GM12878 (cell line): ENCODE results near the gene TOMM5.

Source experiments
- CEBPB ChIP-seq, 2 experiments: fragments of 150-350 bp in 1 of 2; IDR thresholded peaks; 2 replicates each; pipeline ENCODE4 v1.6.1; 2012 to 2014; ENCODE audit warnings: low read depth in 2 of 2, low read length in 2 of 2, borderline replicate concordance in 1 of 2, inconsistent platforms in 1 of 2
- EP300 ChIP-seq, 2 experiments: fragments of 150-350 bp in 1 of 2; IDR thresholded peaks; 2 replicates each; pipeline ENCODE4 v1.6.1; 2011 to 2012; ENCODE audit warnings: low read depth in 2 of 2, low read length in 2 of 2, borderline replicate concordance in 1 of 2, improper control_type of control experiment in 1 of 2, inconsistent platforms in 1 of 2; ENCODE audit not compliant: control insufficient read depth in 1 of 2
- EZH2 ChIP-seq: IDR thresholded peaks from 2 replicates; pipeline ENCODE4 v1.6.1; 2012; ENCODE audit warnings: low read depth, mild to moderate bottlenecking, control low read depth, inconsistent platforms, low read length, borderline replicate concordance; ENCODE audit not compliant: control insufficient read depth
- MYC ChIP-seq: IDR thresholded peaks from 2 replicates; pipeline ENCODE4 v1.6.1; 2011; ENCODE audit warnings: mild to moderate bottlenecking, low read length, moderate library complexity, inconsistent platforms; ENCODE audit not compliant: insufficient read depth, insufficient replicate concordance, insufficient read length, severe bottlenecking
- POLR2A ChIP-seq: IDR thresholded peaks from 2 replicates; pipeline ENCODE4 v1.6.1; 2011; ENCODE audit warnings: low read depth, mild to moderate bottlenecking, low read length
- POLR2AphosphoS5 ChIP-seq: IDR thresholded peaks from 2 replicates; pipeline ENCODE4 v1.6.1; 2011; ENCODE audit warnings: mild to moderate bottlenecking, low read length, inconsistent platforms
- TAF1 ChIP-seq: IDR thresholded peaks from 2 replicates; pipeline ENCODE4 v1.6.1; 2011; ENCODE audit warnings: mild to moderate bottlenecking, low read depth, low read length, borderline replicate concordance
- ZSCAN29 ChIP-seq: fragments of 450-650 bp; IDR thresholded peaks from 2 replicates; pipeline ENCODE4 v1.6.1; 2017; ENCODE audit warnings: mild to moderate bottlenecking, moderate library complexity
- TF ChIP-seq, protein P1 (sequence below), 3 experiments: IDR thresholded peaks in 2 of 3; conservative IDR thresholded peaks in 1 of 3; 2 replicates each; pipeline ENCODE4 v1.5.1; 2011; ENCODE audit warnings: low read depth in 3 of 3, low read length in 3 of 3, mild to moderate bottlenecking in 3 of 3, control low read depth in 2 of 3, moderate library complexity in 2 of 3, inconsistent platforms in 1 of 3, mixed read lengths in 1 of 3; ENCODE audit not compliant: control insufficient read depth in 2 of 3, insufficient read depth in 1 of 3; ENCODE audit errors: extremely low read depth in 1 of 3

- TF ChIP-seq, protein P1, sequence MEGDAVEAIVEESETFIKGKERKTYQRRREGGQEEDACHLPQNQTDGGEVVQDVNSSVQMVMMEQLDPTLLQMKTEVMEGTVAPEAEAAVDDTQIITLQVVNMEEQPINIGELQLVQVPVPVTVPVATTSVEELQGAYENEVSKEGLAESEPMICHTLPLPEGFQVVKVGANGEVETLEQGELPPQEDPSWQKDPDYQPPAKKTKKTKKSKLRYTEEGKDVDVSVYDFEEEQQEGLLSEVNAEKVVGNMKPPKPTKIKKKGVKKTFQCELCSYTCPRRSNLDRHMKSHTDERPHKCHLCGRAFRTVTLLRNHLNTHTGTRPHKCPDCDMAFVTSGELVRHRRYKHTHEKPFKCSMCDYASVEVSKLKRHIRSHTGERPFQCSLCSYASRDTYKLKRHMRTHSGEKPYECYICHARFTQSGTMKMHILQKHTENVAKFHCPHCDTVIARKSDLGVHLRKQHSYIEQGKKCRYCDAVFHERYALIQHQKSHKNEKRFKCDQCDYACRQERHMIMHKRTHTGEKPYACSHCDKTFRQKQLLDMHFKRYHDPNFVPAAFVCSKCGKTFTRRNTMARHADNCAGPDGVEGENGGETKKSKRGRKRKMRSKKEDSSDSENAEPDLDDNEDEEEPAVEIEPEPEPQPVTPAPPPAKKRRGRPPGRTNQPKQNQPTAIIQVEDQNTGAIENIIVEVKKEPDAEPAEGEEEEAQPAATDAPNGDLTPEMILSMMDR (IDR thresholded peaks at IDR 0.05 in 2 of 3, conservative IDR thresholded peaks at IDR 0.05 in 1 of 3; ENCODE audit: control insufficient read depth in 2 of 3, extremely low read depth in 1 of 3, insufficient read depth in 1 of 3, low read depth in 3 of 3, low read length in 3 of 3), result no peak
- TF ChIP-seq EP300 (IDR thresholded peaks at IDR 0.05; ENCODE audit: borderline replicate concordance in 1 of 2, control insufficient read depth in 1 of 2, low read depth in 2 of 2, low read length in 2 of 2), result no peak
- no peak for TF ChIP-seq POLR2A
- no peak for TF ChIP-seq POLR2AphosphoS5
- no peak for TF ChIP-seq TAF1
- no peak for TF ChIP-seq CEBPB (IDR thresholded peaks at IDR 0.05; ENCODE audit: borderline replicate concordance in 1 of 2, low read depth in 2 of 2, low read length in 2 of 2)
- TF ChIP-seq EZH2, result no peak
- TF ChIP-seq ZSCAN29, result no peak
- no peak for TF ChIP-seq MYC
Measured at GRCh38 chr9:37602817-37603216, 10.4 kb upstream of the TOMM5 start.
